HCT116 (cell line): ENCODE measurements around the gene BRINP1.

Source experiments
- CTCF ChIP-seq, 3 experiments: fragments of 200-600 bp in 1 of 3; sonication (generic) in 1 of 3; IDR thresholded peaks in 2 of 3; conservative IDR thresholded peaks in 1 of 3; 2 replicates each; pipeline ENCODE4 v1.5.1; 2012 to 2017; ENCODE audit warnings: low read depth in 2 of 3, low read length in 2 of 3, antibody characterized with exemption in 1 of 3, borderline replicate concordance in 1 of 3, control low read depth in 1 of 3, mild to moderate bottlenecking in 1 of 3, mixed read lengths in 1 of 3, mixed run types in 1 of 3, moderate library complexity in 1 of 3; ENCODE audit not compliant: insufficient read depth in 1 of 3
- EZH2phosphoT487 ChIP-seq: fragments of 200-600 bp; IDR thresholded peaks from 2 replicates; pipeline ENCODE4 v1.6.1; 2018; ENCODE audit warnings: antibody characterized with exemption, borderline replicate concordance
- FOSL1 ChIP-seq: IDR thresholded peaks from 2 replicates; pipeline ENCODE4 v1.6.1; 2012; ENCODE audit warnings: low read depth
- JUND ChIP-seq: IDR thresholded peaks from 2 replicates; pipeline ENCODE4 v1.6.1; 2012
- MAX ChIP-seq: IDR thresholded peaks from 2 replicates; pipeline ENCODE4 v1.6.1; 2012
- POLR2A ChIP-seq: IDR thresholded peaks from 2 replicates; pipeline ENCODE4 v1.7.0; 2011; ENCODE audit warnings: borderline replicate concordance; ENCODE audit not compliant: insufficient read depth, insufficient read length; ENCODE audit errors: extremely low read depth

GRCh38 chr9:119310741-119311140 is 58.5 kb downstream of the BRINP1 start:
- no peak for TF ChIP-seq FOSL1
- no peak for TF ChIP-seq CTCF (IDR thresholded peaks at IDR 0.05 in 2 of 3, conservative IDR thresholded peaks at IDR 0.05 in 1 of 3; ENCODE audit: borderline replicate concordance in 1 of 3, insufficient read depth in 1 of 3, low read depth in 2 of 3, low read length in 2 of 3)
- no peak for TF ChIP-seq MAX
- TF ChIP-seq POLR2A, result no peak
- no peak for TF ChIP-seq JUND
- TF ChIP-seq EZH2phosphoT487, result no peak
